PC-3 (cell line): ENCODE results near the gene MAGI1. TPM values are rescaled to one million over a fixed set of nuclear protein-coding genes. Genes with fewer than 3 reads are reported as not detected.

Experiments
- ATAC-seq: fragments of 200-7000 bp; cut with Tn5 transposase; 2 replicates; pipeline ENCODE4 v1.9.1; 2020; ENCODE audit warnings: mild to moderate bottlenecking, moderate library complexity
- BruUV-seq: library from RNA; stranded (reverse); fragments of 400-500 nt; replicated peaks from 2 replicates; lab custom pipeline; 2021; lab: Mats Ljungman, UMichigan
- CTCF ChIA-PET: fragments of 300-600 bp; sonication (Branson Sonifier 250); formaldehyde crosslinking; loops from one replicate; lab custom pipeline; 2022; ENCODE audit warnings: antibody characterized with exemption; lab: Charles Lee
- POLR2A ChIA-PET: fragments of 300-600 bp; sonication (Branson Sonifier 250); formaldehyde crosslinking; loops from one replicate; lab custom pipeline; 2022; ENCODE audit warnings: antibody characterized with exemption; ENCODE audit not compliant: unreplicated experiment; lab: Charles Lee
- DNase-seq: peaks from one replicate; pipeline ENCODE4 v3.0.0-alpha.2; 2015
- H2AFZ ChIP-seq: fragments of 300-600 bp; sonication (generic); 2 replicates; pipeline ENCODE4 v1.6.0; 2016; ENCODE audit warnings: antibody characterized with exemption, low read length
- H3F3A ChIP-seq: fragments of 300-600 bp; sonication (generic); one replicate; pipeline ENCODE4 v1.6.0; 2017; ENCODE audit warnings: antibody characterized with exemption, low read length, control low read depth, mild to moderate bottlenecking; ENCODE audit not compliant: unreplicated experiment
- H3K27ac ChIP-seq: fragments of 300-600 bp; sonication (generic); 2 replicates; pipeline ENCODE4 v1.5.1; 2016; ENCODE audit warnings: mild to moderate bottlenecking, low read length
- H3K27me3 ChIP-seq: fragments of 300-600 bp; sonication (generic); 2 replicates; pipeline ENCODE4 v1.6.1; 2016; ENCODE audit warnings: low read length, mixed read lengths
- H3K36me3 ChIP-seq: fragments of 300-600 bp; sonication (generic); 2 replicates; pipeline ENCODE4 v1.6.1; 2016; ENCODE audit warnings: low read depth, mixed run types, low read length, mixed read lengths
- H3K4me1 ChIP-seq: fragments of 300-600 bp; sonication (generic); 2 replicates; pipeline ENCODE4 v1.5.1; 2016; ENCODE audit warnings: low read length; ENCODE audit not compliant: insufficient read depth
- H3K4me2 ChIP-seq: fragments of 300-600 bp; sonication (generic); 2 replicates; pipeline ENCODE4 v1.6.0; 2016; ENCODE audit warnings: low read length
- H3K4me3 ChIP-seq: fragments of 300-600 bp; sonication (generic); 2 replicates; pipeline ENCODE4 v1.5.1; 2016; ENCODE audit warnings: mild to moderate bottlenecking, low read length, mixed read lengths
- H3K79me2 ChIP-seq: fragments of 300-600 bp; sonication (generic); 2 replicates; pipeline ENCODE4 v1.6.1; 2017; ENCODE audit warnings: low read length, mixed read lengths
- H3K9ac ChIP-seq: fragments of 300-600 bp; sonication (generic); 2 replicates; pipeline ENCODE4 v1.6.0; 2016; ENCODE audit warnings: mild to moderate bottlenecking, low read length
- H3K9me2 ChIP-seq: fragments of 300-600 bp; sonication (generic); replicated peaks from 2 replicates; pipeline ENCODE4 v1.6.1; 2016; ENCODE audit warnings: mixed run types, low read length, mixed read lengths
- H3K9me3 ChIP-seq: fragments of 300-600 bp; sonication (generic); 2 replicates; pipeline ENCODE4 v1.6.1; 2016; ENCODE audit warnings: low read length, mixed read lengths
- H4K20me1 ChIP-seq: fragments of 300-600 bp; sonication (generic); 2 replicates; pipeline ENCODE4 v1.6.1; 2016; ENCODE audit warnings: low read length, mixed read lengths
- CTCF ChIP-seq: fragments of 300-600 bp; sonication (generic); conservative IDR thresholded peaks from 2 replicates; pipeline ENCODE4 v1.5.1; 2017; ENCODE audit warnings: antibody characterized with exemption, low read depth, mild to moderate bottlenecking, low read length
- EZH2 ChIP-seq: fragments of 300-600 bp; sonication (generic); IDR thresholded peaks from one replicate; pipeline ENCODE4 v1.6.1; 2017; ENCODE audit warnings: antibody characterized with exemption, mild to moderate bottlenecking, low read length; ENCODE audit not compliant: unreplicated experiment
- EZH2phosphoT487 ChIP-seq: fragments of 300-600 bp; sonication (generic); IDR thresholded peaks from 2 replicates; pipeline ENCODE4 v1.6.1; 2018; ENCODE audit warnings: mild to moderate bottlenecking, antibody characterized with exemption, low read length, borderline replicate concordance
- intact Hi-C: fragments of 100-400 bp; cut with micrococcal nuclease; formaldehyde crosslinking; loops from 2 replicates; pipeline ENCODE4 v1.9.0; 2023
- total RNA-seq: library from RNA; depleted of rRNA; stranded (reverse); fragments of >200 nt; gene quantifications from 2 replicates; pipeline ENCODE4 v1.2.3, GENCODE V29; 2014

The MAGI1 gene
- total RNA-seq, 1 experiment from 2014 or later, result 8.9 TPM

GRCh38 chr3:65908588-65908987, 130.1 kb downstream of the MAGI1 start:
- H4K20me1 ChIP-seq, result no peaks in the 10 kb centered on the region

GRCh38 chr3:65907232-65908130, 131.2 kb downstream of the MAGI1 start:
- H3K4me1 ChIP-seq, result no peaks in the 10 kb centered on the region
- H3K27ac ChIP-seq, result no peak overlapping the region
- no peaks in the 10 kb centered on the region for H3F3A ChIP-seq
- H2AFZ ChIP-seq, result no peak overlapping the region
- intact Hi-C loops, result no loop called here
- H3K36me3 ChIP-seq, result no peaks in the 10 kb centered on the region
- no peak for TF ChIP-seq CTCF
- TF ChIP-seq EZH2phosphoT487, result no peak
- no peak for TF ChIP-seq EZH2
- no peak overlapping the region for H3K4me3 ChIP-seq
- no peak for DNase-seq
- H3K79me2 ChIP-seq, result no peaks in the 10 kb centered on the region
- BruUV-seq, result no TSS peak
- no peak for ATAC-seq
- H3K4me2 ChIP-seq, result no peak overlapping the region
- ChIA-PET POLR2A (no interaction called here), CTCF (no interaction called here)
- H3K9me3 ChIP-seq, result no peaks in the 10 kb centered on the region
- H3K9ac ChIP-seq, result no peak overlapping the region
- no peaks in the 10 kb centered on the region for H4K20me1 ChIP-seq
- H3K27me3 ChIP-seq, result no peaks in the 10 kb centered on the region
- H3K9me2 ChIP-seq, result no peaks in the 10 kb centered on the region

More at GRCh38 chr3:65908588-65908987, 130.1 kb downstream of the MAGI1 start:
- Histone ChIP-seq H3K4me3 (no peak overlapping the region), H3K9ac (no peak overlapping the region), H3K4me2 (no peak overlapping the region), H3K27me3 (no peaks in the 10 kb centered on the region), H3K36me3 (no peaks in the 10 kb centered on the region), H3F3A (no peaks in the 10 kb centered on the region), H3K9me3 (no peaks in the 10 kb centered on the region), H2AFZ (no peak overlapping the region), H3K79me2 (no peaks in the 10 kb centered on the region), H3K9me2 (no peaks in the 10 kb centered on the region), H3K4me1 (no peaks in the 10 kb centered on the region), H3K27ac (no peak overlapping the region)
- POLR2A ChIA-PET, result no interaction called here
- CTCF ChIA-PET, result no interaction called here
- intact Hi-C loops, result no loop called here
- BruUV-seq, result no TSS peak
- TF ChIP-seq EZH2 (no peak), EZH2phosphoT487 (no peak), CTCF (no peak)
- DNase-seq, result no peak
- no peak for ATAC-seq

GRCh38 chr3:65905771-65906170, 132.9 kb downstream of the MAGI1 start:
- H3K4me1 ChIP-seq, result no peaks in the 10 kb centered on the region
- H2AFZ ChIP-seq, result no peak overlapping the region
- no peak overlapping the region for H3K9ac ChIP-seq
- CTCF ChIA-PET, result interaction anchor here (0.7 kb wide), 1 partner anchor 34 kb away, joined by 3 read pairs; no protein-coding TSS in a partner anchor
- no peak overlapping the region for H3K27ac ChIP-seq
- H3K9me3 ChIP-seq, result no peaks in the 10 kb centered on the region
- no peak for DNase-seq
- no peaks in the 10 kb centered on the region for H3K27me3 ChIP-seq
- H3K79me2 ChIP-seq, result no peaks in the 10 kb centered on the region
- BruUV-seq, result no TSS peak
- H4K20me1 ChIP-seq, result no peaks in the 10 kb centered on the region
- no peaks in the 10 kb centered on the region for H3K9me2 ChIP-seq
- intact Hi-C loops, result no loop called here
- H3K36me3 ChIP-seq, result no peaks in the 10 kb centered on the region
- ATAC-seq, result no peak
- no peak overlapping the region for H3K4me2 ChIP-seq
- no peak for TF ChIP-seq EZH2
- no peak for TF ChIP-seq EZH2phosphoT487
- TF ChIP-seq CTCF, result no peak
- no peak overlapping the region for H3K4me3 ChIP-seq
- H3F3A ChIP-seq, result no peaks in the 10 kb centered on the region
- POLR2A ChIA-PET, result no interaction called here
